Neural progenitor cell (in vitro differentiated cells): ENCODE data around the gene NCKAP5L. TPM values are rescaled to one million over a fixed set of nuclear protein-coding genes. Genes with fewer than 3 reads are reported as not detected.

Source experiments
- DNase-seq: peaks from one replicate; pipeline ENCODE4 v3.0.0-alpha.2; 2016; ENCODE audit warnings: low spot score
- H2AFZ ChIP-seq: fragments of 200-600 bp; sonication (generic); replicated peaks from 2 replicates; pipeline ENCODE4 v1.6.1; 2016; ENCODE audit warnings: antibody characterized with exemption
- H3F3A ChIP-seq: fragments of 200-600 bp; sonication (generic); 2 replicates; pipeline ENCODE4 v1.6.1; 2016; ENCODE audit warnings: antibody characterized with exemption, low read depth
- H3K27ac ChIP-seq: fragments of 200-600 bp; sonication (generic); 2 replicates; pipeline ENCODE4 v1.5.1; 2016; ENCODE audit warnings: mild to moderate bottlenecking
- H3K27me3 ChIP-seq: fragments of 200-600 bp; sonication (generic); 2 replicates; pipeline ENCODE4 v1.6.1; 2016; ENCODE audit warnings: mild to moderate bottlenecking, moderate library complexity
- H3K36me3 ChIP-seq: fragments of 200-600 bp; sonication (generic); 2 replicates; pipeline ENCODE4 v1.5.1; 2016
- H3K4me1 ChIP-seq: fragments of 200-600 bp; sonication (generic); 2 replicates; pipeline ENCODE4 v1.6.1; 2016; ENCODE audit warnings: mixed run types
- H3K4me2 ChIP-seq: fragments of 200-600 bp; sonication (generic); 2 replicates; pipeline ENCODE4 v1.6.1; 2016
- H3K4me3 ChIP-seq: fragments of 200-600 bp; sonication (generic); 2 replicates; pipeline ENCODE4 v1.5.1; 2016
- H3K79me2 ChIP-seq: fragments of 200-600 bp; sonication (generic); 2 replicates; pipeline ENCODE4 v1.6.1; 2016; ENCODE audit warnings: low read depth
- H3K9ac ChIP-seq: fragments of 200-600 bp; sonication (generic); 2 replicates; pipeline ENCODE4 v1.6.1; 2016
- H3K9me3 ChIP-seq: fragments of 200-600 bp; sonication (generic); 2 replicates; pipeline ENCODE4 v1.5.1; 2016; ENCODE audit warnings: low read depth
- H4K20me1 ChIP-seq: fragments of 200-600 bp; sonication (generic); 2 replicates; pipeline ENCODE4 v1.6.1; 2016; ENCODE audit warnings: low read depth
- H3K27ac Mint-ChIP-seq: 3 replicates; pipeline ENCODE4 v1.8.0; 2021; ENCODE audit warnings: mixed read lengths
- H3K27me3 Mint-ChIP-seq: 2 replicates; pipeline ENCODE4 v1.8.0; 2022; ENCODE audit warnings: low read depth, mild to moderate bottlenecking, inconsistent platforms, moderate library complexity, mixed read lengths; ENCODE audit not compliant: insufficient read depth
- H3K36me3 Mint-ChIP-seq: 3 replicates; pipeline ENCODE4 v1.8.0; 2021; ENCODE audit warnings: mixed read lengths
- H3K4me1 Mint-ChIP-seq: 3 replicates; pipeline ENCODE4 v1.8.0; 2021; ENCODE audit warnings: mixed read lengths
- H3K4me3 Mint-ChIP-seq: 3 replicates; pipeline ENCODE4 v1.8.0; 2021; ENCODE audit warnings: mild to moderate bottlenecking, moderate library complexity, mixed read lengths
- H3K9me3 Mint-ChIP-seq: 3 replicates; pipeline ENCODE4 v1.8.0; 2020; ENCODE audit warnings: mixed read lengths
- CTCF ChIP-seq: fragments of 200-600 bp; sonication (generic); IDR thresholded peaks from 2 replicates; pipeline ENCODE4 v1.5.1; 2017; ENCODE audit warnings: antibody characterized with exemption, mild to moderate bottlenecking
- EZH2 ChIP-seq: fragments of 200-600 bp; sonication (generic); IDR thresholded peaks from 2 replicates; pipeline ENCODE4 v1.6.1; 2017; ENCODE audit warnings: antibody characterized with exemption, mild to moderate bottlenecking, moderate library complexity
- EZH2phosphoT487 ChIP-seq: fragments of 200-600 bp; sonication (generic); IDR thresholded peaks from 2 replicates; pipeline ENCODE4 v1.6.1; 2017; ENCODE audit warnings: antibody characterized with exemption
- total RNA-seq: library from RNA; depleted of rRNA; stranded (reverse); fragments of >200 nt; gene quantifications from 2 replicates; pipeline ENCODE4 v1.2.3, GENCODE V29; 2015; ENCODE audit warnings: low replicate concordance

NCKAP5L gene
- total RNA-seq, 1 donor from 2014 or later: 5.6 TPM

GRCh38 chr12:49794811-49795653 is 33.2 kb downstream of the NCKAP5L start:
- H3K27me3 ChIP-seq: no peaks in the 10 kb centered on the region
- Mint-ChIP-seq H3K36me3 (peaks cover 8% of the 10 kb centered on the region), H3K27ac (no peak overlapping the region), H3K9me3 (no peaks in the 10 kb centered on the region), H3K27me3 (peaks cover 4% of the 10 kb centered on the region), H3K4me1 (no peaks in the 10 kb centered on the region), H3K4me3 (no peak overlapping the region)
- no peak for DNase-seq
- no peaks in the 10 kb centered on the region for H3K79me2 ChIP-seq
- H3K9ac ChIP-seq: no peak overlapping the region
- H4K20me1 ChIP-seq: peaks cover 4% of the 10 kb centered on the region
- no peak overlapping the region for H3K4me3 ChIP-seq
- no peaks in the 10 kb centered on the region for H3K36me3 ChIP-seq
- TF ChIP-seq EZH2phosphoT487 (no peak), CTCF (no peak), EZH2 (no peak)
- H3K4me2 ChIP-seq: no peak overlapping the region
- H3K27ac ChIP-seq: no peak overlapping the region
- no peaks in the 10 kb centered on the region for H3F3A ChIP-seq
- no peak overlapping the region for H2AFZ ChIP-seq
- H3K9me3 ChIP-seq: no peaks in the 10 kb centered on the region
- no peaks in the 10 kb centered on the region for H3K4me1 ChIP-seq

- no peaks in the 10 kb centered on the region for H3K4me1 ChIP-seq
- no peak for DNase-seq
- H3K27ac ChIP-seq: no peak overlapping the region
- H3K36me3 ChIP-seq: no peaks in the 10 kb centered on the region
- H3K9me3 ChIP-seq: no peaks in the 10 kb centered on the region
- Mint-ChIP-seq H3K27ac (peak overlapping the region; percentile 46), H3K4me3 (peak overlapping the region; percentile 30), H3K4me1 (no peaks in the 10 kb centered on the region), H3K27me3 (peaks cover 2% of the 10 kb centered on the region), H3K9me3 (no peaks in the 10 kb centered on the region), H3K36me3 (peaks cover 3% of the 10 kb centered on the region)
- no peaks in the 10 kb centered on the region for H3K79me2 ChIP-seq
- no peaks in the 10 kb centered on the region for H3K27me3 ChIP-seq
- TF ChIP-seq CTCF (no peak), EZH2 (no peak), EZH2phosphoT487 (no peak)
- no peak overlapping the region for H3K4me3 ChIP-seq
- peaks cover 2% of the 10 kb centered on the region for H4K20me1 ChIP-seq
- no peak overlapping the region for H2AFZ ChIP-seq
- H3F3A ChIP-seq: no peaks in the 10 kb centered on the region
- H3K9ac ChIP-seq: no peak overlapping the region
- H3K4me2 ChIP-seq: no peak overlapping the region
Observed at GRCh38 chr12:49794021-49794420, 34.2 kb downstream of the NCKAP5L start.

GRCh38 chr12:49793620-49794019 is 34.6 kb downstream of the NCKAP5L start:
- H4K20me1 ChIP-seq: no peaks in the 10 kb centered on the region
- no peaks in the 10 kb centered on the region for H3K79me2 ChIP-seq
- no peaks in the 10 kb centered on the region for H3K4me1 ChIP-seq
- H3K36me3 Mint-ChIP-seq: peaks cover 2% of the 10 kb centered on the region
- H3K4me3 ChIP-seq: no peak overlapping the region
- H3K36me3 ChIP-seq: no peaks in the 10 kb centered on the region
- no peaks in the 10 kb centered on the region for H3F3A ChIP-seq
- H3K27me3 ChIP-seq: no peaks in the 10 kb centered on the region
- H3K27ac Mint-ChIP-seq: no peak overlapping the region
- TF ChIP-seq EZH2 (no peak), EZH2phosphoT487 (no peak), CTCF (no peak)
- no peak overlapping the region for H3K27ac ChIP-seq
- no peaks in the 10 kb centered on the region for H3K9me3 Mint-ChIP-seq
- H3K4me2 ChIP-seq: no peak overlapping the region
- H3K9ac ChIP-seq: no peak overlapping the region
- H3K4me3 Mint-ChIP-seq: no peak overlapping the region
- no peak overlapping the region for H2AFZ ChIP-seq
- H3K9me3 ChIP-seq: no peaks in the 10 kb centered on the region
- peaks cover 3% of the 10 kb centered on the region for H3K27me3 Mint-ChIP-seq
- H3K4me1 Mint-ChIP-seq: no peaks in the 10 kb centered on the region
- DNase-seq: no peak
